Kidney (tissue), 14 donors: Measurements from ENCODE around the gene APEX1. TPM values are rescaled to one million over a fixed set of nuclear protein-coding genes. Genes with fewer than 3 reads are reported as not detected.

Experiments
- DNase-seq, 5 donors: peaks; one replicate each; pipeline ENCODE4 v3.0.0-alpha.2; 2013 to 2020
- FAIRE-seq: peaks from 2 replicates; lab custom pipeline; 2012; peaks lifted over from hg19 to GRCh38; lab: Jason Lieb, UNC
- H3K27ac ChIP-seq, 2 donors: one replicate each; pipeline ENCODE4 v1.7.0; 2013; ENCODE audit warnings: low read depth in 2 of 2, low read length in 2 of 2, inconsistent platforms in 1 of 2
- H3K27me3 ChIP-seq: one replicate; pipeline ENCODE4 v1.7.1; 2013; ENCODE audit warnings: low read length, inconsistent platforms; ENCODE audit not compliant: control insufficient read depth, insufficient read depth
- H3K36me3 ChIP-seq, 3 donors: one replicate each; pipeline versions ENCODE4 v1.7.0 to v1.7.1; 2013; ENCODE audit warnings: low read length in 3 of 3, control low read depth in 1 of 3, inconsistent platforms in 1 of 3; ENCODE audit not compliant: insufficient read depth in 3 of 3, control insufficient read depth in 2 of 3
- H3K4me1 ChIP-seq, 3 donors: one replicate each; pipeline versions ENCODE4 v1.7.0 to v1.7.1; 2013; ENCODE audit warnings: low read length in 3 of 3, inconsistent platforms in 1 of 3, low read depth in 1 of 3; ENCODE audit not compliant: control insufficient read depth in 2 of 3, insufficient read depth in 2 of 3
- H3K4me3 ChIP-seq, 3 donors: one replicate each; pipeline versions ENCODE4 v1.7.0 to v1.8.1; 2013; ENCODE audit warnings: low read length in 3 of 3, control low read depth in 1 of 3, inconsistent platforms in 1 of 3
- H3K9ac ChIP-seq, 3 donors: one replicate each; pipeline versions ENCODE4 v1.7.0 to v1.7.1; 2013; ENCODE audit warnings: low read length in 3 of 3, control low read depth in 1 of 3, inconsistent platforms in 1 of 3
- H3K9me3 ChIP-seq, 3 donors: one replicate each; pipeline versions ENCODE4 v1.7.0 to v1.7.1; 2013; ENCODE audit warnings: low read length in 3 of 3, control low read depth in 1 of 3, inconsistent platforms in 1 of 3; ENCODE audit not compliant: control insufficient read depth in 2 of 3, insufficient read depth in 1 of 3
- intact Hi-C: fragments of 100-400 bp; cut with DNase I; formaldehyde crosslinking; loops from one replicate; pipeline ENCODE4 v1.11.1; 2022
- polyA plus RNA-seq: library from polyadenylated mRNA; stranded (reverse); fragments of 350-450 nt; fragmentation: Illumina TruSeq; extraction: RNeasy Lipid Tissue Mini Kit (QIAGEN cat#74804); gene quantifications from one replicate; pipeline ENCODE4 v1.2.3, GENCODE V29; 2014; ENCODE audit warnings: low read depth, low replicate concordance; ENCODE audit not compliant: insufficient read depth
- total RNA-seq: library from RNA; stranded (reverse); fragmentation: NEBNext Ultra II Directional; extraction: Animal tissue kit (Norgen Biotek cat#: 25700); gene quantifications from one replicate; pipeline ENCODE4 v1.2.1, GENCODE V29; 2021
- TF ChIP-seq, protein P1 (sequence below): IDR thresholded peaks from 3 replicates; pipeline ENCODE4 v1.5.1; 2012; ENCODE audit warnings: mild to moderate bottlenecking, moderate library complexity, borderline replicate concordance; ENCODE audit not compliant: insufficient read depth; ENCODE audit errors: extremely low read depth
- donor health status: control.
- donor health status: control.
- donor health status: control.
- donor health status: control.
- donor health status: control.
- donor health status: DM: yes; HTN: yes; CAD: no.
- donor health status: Normal renal cell carcinoma (clear cell type).

Gene APEX1
- total and polyA plus RNA-seq, 2 donors from 2014 or later, result 109 to 119 TPM

DNA sequence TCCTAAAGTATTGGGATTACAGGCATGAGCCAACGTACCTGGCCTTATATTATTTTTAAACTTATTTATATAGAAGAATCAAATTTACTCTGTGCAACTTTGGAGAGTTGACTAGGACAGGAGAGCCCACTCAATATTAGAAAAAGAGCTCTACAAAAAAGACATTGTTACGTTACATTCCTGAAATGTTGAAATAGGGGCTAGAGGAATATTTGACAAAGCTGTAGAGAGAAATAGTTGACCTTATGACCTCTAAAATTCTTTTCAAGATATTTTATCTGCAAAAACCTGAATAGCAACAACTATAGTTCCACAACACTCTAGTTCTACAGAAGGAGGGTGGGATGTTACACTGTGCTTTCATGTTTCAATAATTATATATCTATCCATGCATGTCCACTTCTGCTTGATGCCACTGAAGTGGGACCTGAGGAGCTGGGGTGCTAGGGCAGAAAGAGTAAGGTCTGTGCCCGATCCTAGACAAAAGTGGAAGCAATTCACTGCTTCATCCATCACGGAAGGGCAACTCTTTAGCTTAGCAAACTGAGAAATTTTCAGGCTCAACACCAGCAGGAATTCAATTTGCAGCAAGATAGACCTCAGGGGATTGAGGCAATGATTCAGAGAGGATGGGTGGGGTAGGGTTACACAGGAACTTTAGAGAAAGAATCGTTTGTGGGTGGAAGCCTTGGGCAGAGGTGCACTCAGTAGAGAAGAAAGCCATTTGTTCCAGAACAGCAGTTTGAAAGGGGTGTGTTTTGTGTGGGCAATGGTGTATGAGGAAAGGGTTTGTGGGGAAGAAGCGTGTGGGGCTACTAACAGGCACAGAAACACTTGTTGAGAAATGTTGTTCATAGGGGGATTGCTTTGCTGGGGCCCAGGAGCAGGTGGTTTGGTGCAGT, 34.3 kb downstream of the APEX1 start:
- no peak overlapping the region for H3K9ac ChIP-seq
- no peaks in the 10 kb centered on the region for H3K27me3 ChIP-seq
- no peak overlapping the region for H3K27ac ChIP-seq
- H3K36me3 ChIP-seq, result no peaks in the 10 kb centered on the region
- FAIRE-seq (no peak), DNase-seq (peak in 3 of 5 donors; percentile 44 to 78 (median 73))
- intact Hi-C loops, result no loop called here
- TF ChIP-seq, protein P1, sequence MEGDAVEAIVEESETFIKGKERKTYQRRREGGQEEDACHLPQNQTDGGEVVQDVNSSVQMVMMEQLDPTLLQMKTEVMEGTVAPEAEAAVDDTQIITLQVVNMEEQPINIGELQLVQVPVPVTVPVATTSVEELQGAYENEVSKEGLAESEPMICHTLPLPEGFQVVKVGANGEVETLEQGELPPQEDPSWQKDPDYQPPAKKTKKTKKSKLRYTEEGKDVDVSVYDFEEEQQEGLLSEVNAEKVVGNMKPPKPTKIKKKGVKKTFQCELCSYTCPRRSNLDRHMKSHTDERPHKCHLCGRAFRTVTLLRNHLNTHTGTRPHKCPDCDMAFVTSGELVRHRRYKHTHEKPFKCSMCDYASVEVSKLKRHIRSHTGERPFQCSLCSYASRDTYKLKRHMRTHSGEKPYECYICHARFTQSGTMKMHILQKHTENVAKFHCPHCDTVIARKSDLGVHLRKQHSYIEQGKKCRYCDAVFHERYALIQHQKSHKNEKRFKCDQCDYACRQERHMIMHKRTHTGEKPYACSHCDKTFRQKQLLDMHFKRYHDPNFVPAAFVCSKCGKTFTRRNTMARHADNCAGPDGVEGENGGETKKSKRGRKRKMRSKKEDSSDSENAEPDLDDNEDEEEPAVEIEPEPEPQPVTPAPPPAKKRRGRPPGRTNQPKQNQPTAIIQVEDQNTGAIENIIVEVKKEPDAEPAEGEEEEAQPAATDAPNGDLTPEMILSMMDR, result no peak
- no peaks in the 10 kb centered on the region for H3K4me1 ChIP-seq
- H3K4me3 ChIP-seq, result no peak overlapping the region
- H3K9me3 ChIP-seq, result no peaks in the 10 kb centered on the region

DNA sequence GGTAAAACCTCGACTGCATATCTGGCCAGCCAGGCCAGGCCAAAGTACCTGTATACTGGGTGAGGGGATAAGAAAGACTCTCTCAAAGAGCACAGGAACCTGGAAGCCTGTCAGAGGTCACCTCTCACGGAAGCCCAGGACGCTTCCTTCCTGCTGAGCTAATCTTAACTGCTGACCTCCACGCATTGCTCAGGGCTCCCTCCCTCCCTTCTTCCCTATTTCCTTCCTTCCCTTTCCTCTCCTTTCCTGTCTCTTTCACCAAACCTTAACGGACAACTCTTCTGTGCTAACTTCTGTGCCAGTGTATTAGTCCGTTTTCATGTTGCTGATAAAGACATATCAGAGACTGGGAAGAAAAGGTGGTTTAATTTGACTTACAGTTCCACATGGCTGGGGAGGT, 35.5 kb downstream of the APEX1 start:
- TF ChIP-seq, protein P1, result no peak
- DNase-seq (no peak), FAIRE-seq (no peak)
- intact Hi-C loops, result no loop called here
- no peaks in the 10 kb centered on the region for H3K27me3 ChIP-seq
- H3K4me1 ChIP-seq, result no peaks in the 10 kb centered on the region
- no peak overlapping the region for H3K9ac ChIP-seq
- no peaks in the 10 kb centered on the region for H3K36me3 ChIP-seq
- no peak overlapping the region for H3K27ac ChIP-seq
- no peak overlapping the region for H3K4me3 ChIP-seq
- H3K9me3 ChIP-seq, result no peaks in the 10 kb centered on the region

DNA sequence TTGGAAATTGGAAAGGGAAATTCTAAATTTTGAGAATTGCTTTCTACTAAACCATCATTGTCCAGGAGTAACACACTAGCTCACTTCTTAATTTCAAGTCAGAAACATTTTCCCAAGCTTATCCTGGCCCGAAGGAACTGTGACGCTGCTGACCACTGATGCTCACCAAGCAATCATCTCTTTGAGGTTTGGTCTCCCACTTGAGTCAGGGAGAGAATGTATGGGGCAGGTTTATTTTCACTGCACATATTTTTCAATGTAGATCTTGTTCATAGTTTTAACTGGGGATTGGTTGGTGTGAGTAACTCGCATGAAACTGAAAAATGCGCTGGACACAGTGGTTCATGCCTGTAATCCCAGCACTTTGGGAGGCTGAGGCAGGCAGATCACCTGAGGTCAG, 37.5 kb downstream of the APEX1 start:
- H3K27ac ChIP-seq, result no peak overlapping the region
- no peaks in the 10 kb centered on the region for H3K27me3 ChIP-seq
- FAIRE-seq (no peak), DNase-seq (no peak)
- H3K9me3 ChIP-seq, result no peaks in the 10 kb centered on the region
- H3K4me1 ChIP-seq, result no peaks in the 10 kb centered on the region
- H3K36me3 ChIP-seq, result no peaks in the 10 kb centered on the region
- no peak overlapping the region for H3K4me3 ChIP-seq
- intact Hi-C loops, result no loop called here
- TF ChIP-seq, protein P1, result no peak
- no peak overlapping the region for H3K9ac ChIP-seq
